SU-DHL-6 (cell line): ENCODE data around the gene SGCG.
"Not testable (repeated sequence)": the region's sequence is repeated elsewhere in the genome, so short reads cannot be mapped to it uniquely, and the experiment has no call there.

Source experiments
- H2AFZ ChIP-seq: fragments of 200-600 bp; sonication (generic); 2 replicates; pipeline ENCODE4 v1.6.1; 2014; ENCODE audit warnings: low read depth, mild to moderate bottlenecking, moderate library complexity, mixed read lengths, antibody characterized with exemption, low read length; ENCODE audit not compliant: severe bottlenecking
- H3F3A ChIP-seq: fragments of 200-600 bp; shearing (Covaris generic); 2 replicates; pipeline ENCODE4 v1.6.0; 2016; ENCODE audit warnings: antibody characterized with exemption, mild to moderate bottlenecking; ENCODE audit not compliant: insufficient read depth
- H3K27ac ChIP-seq: fragments of 200-600 bp; sonication (generic); 2 replicates; pipeline ENCODE4 v1.5.1; 2016; ENCODE audit warnings: low read depth, mild to moderate bottlenecking, low read length, moderate library complexity, mixed read lengths
- H3K27me3 ChIP-seq: fragments of 200-600 bp; sonication (generic), shearing (Covaris generic); 2 replicates; pipeline ENCODE4 v1.6.0; 2014; ENCODE audit warnings: mild to moderate bottlenecking, low read length
- H3K36me3 ChIP-seq: fragments of 200-600 bp; sonication (generic); 2 replicates; pipeline ENCODE4 v1.6.1; 2014; ENCODE audit warnings: mild to moderate bottlenecking, low read length, mixed read lengths
- H3K4me2 ChIP-seq: fragments of 300-600, 200-600 bp; shearing (Covaris generic), sonication (generic); 2 replicates; pipeline ENCODE4 v1.6.0; 2014; ENCODE audit warnings: low read length, low read depth, mild to moderate bottlenecking; ENCODE audit not compliant: poor library complexity, severe bottlenecking
- H3K4me3 ChIP-seq: fragments of 200-600 bp; sonication (generic); 2 replicates; pipeline ENCODE4 v1.5.1; 2014; ENCODE audit warnings: antibody characterized with exemption, low read length, mild to moderate bottlenecking, mixed read lengths; ENCODE audit not compliant: insufficient read depth, poor library complexity, severe bottlenecking
- H3K79me2 ChIP-seq: fragments of 200-600 bp; sonication (generic); 2 replicates; pipeline ENCODE4 v1.6.1; 2014; ENCODE audit warnings: mild to moderate bottlenecking, low read length, moderate library complexity; ENCODE audit not compliant: insufficient read depth
- H3K9ac ChIP-seq: fragments of 200-600 bp; sonication (generic); 2 replicates; pipeline ENCODE4 v1.7.0; 2014; ENCODE audit warnings: mild to moderate bottlenecking, low read length
- H3K9me2 ChIP-seq: fragments of 200-600 bp; sonication (generic); replicated peaks from 2 replicates; pipeline ENCODE4 v1.6.1; 2014; ENCODE audit warnings: low read length; ENCODE audit not compliant: insufficient read depth
- H3K9me3 ChIP-seq: fragments of 200-600 bp; sonication (generic); 2 replicates; pipeline ENCODE4 v1.6.1; 2014; ENCODE audit warnings: low read length, mixed read lengths; ENCODE audit not compliant: insufficient read depth
- H4K20me1 ChIP-seq: fragments of 200-600 bp; sonication (generic); 2 replicates; pipeline ENCODE4 v1.6.1; 2014; ENCODE audit warnings: low read depth, mild to moderate bottlenecking, antibody characterized with exemption, low read length, moderate library complexity, mixed read lengths
- CTCF ChIP-seq: fragments of 200-600 bp; sonication (generic); IDR thresholded peaks from one replicate; pipeline ENCODE4 v1.5.1; 2017; ENCODE audit warnings: antibody characterized with exemption, mild to moderate bottlenecking, low read length, moderate library complexity; ENCODE audit not compliant: insufficient read depth, poor library complexity, severe bottlenecking
- EZH2phosphoT487 ChIP-seq: fragments of 200-600 bp; sonication (generic), shearing (Covaris generic); conservative IDR thresholded peaks from 2 replicates; pipeline ENCODE4 v1.6.1; 2018; ENCODE audit warnings: mild to moderate bottlenecking, antibody characterized with exemption, low read length, moderate library complexity, mixed read lengths

SGCG gene

GRCh38 chr13:23289917-23290357 lies 109.2 kb downstream of the SGCG start:
- no peak for TF ChIP-seq CTCF
- TF ChIP-seq EZH2phosphoT487 = no peak
- Histone ChIP-seq H2AFZ (no peak overlapping the region), H3K4me3 (no peak overlapping the region), H4K20me1 (no peaks in the 10 kb centered on the region), H3K4me2 (no peak overlapping the region), H3K27me3 (peaks cover 3% of the 10 kb centered on the region; the same call in 1 of the 2 replicates), H3K36me3 (no peaks in the 10 kb centered on the region), H3K79me2 (no peaks in the 10 kb centered on the region), H3K9ac (no peak overlapping the region), H3F3A (no peaks in the 10 kb centered on the region), H3K27ac (no peak overlapping the region), H3K9me3 (no peaks in the 10 kb centered on the region), H3K9me2 (no peaks in the 10 kb centered on the region)

- Histone ChIP-seq H2AFZ (no peak overlapping the region), H3K4me2 (no peak overlapping the region), H3K9me2 (no peaks in the 10 kb centered on the region), H3K9me3 (no peaks in the 10 kb centered on the region), H3K27ac (no peak overlapping the region), H3K36me3 (no peaks in the 10 kb centered on the region), H3K27me3 (peaks cover 3% of the 10 kb centered on the region; the same call in 1 of the 2 replicates), H3K79me2 (no peaks in the 10 kb centered on the region), H3K4me3 (no peak overlapping the region), H3K9ac (no peak overlapping the region), H3F3A (no peaks in the 10 kb centered on the region), H4K20me1 (no peaks in the 10 kb centered on the region)
- TF ChIP-seq EZH2phosphoT487 = no peak
- TF ChIP-seq CTCF = no peak
These were observed 111.8 kb downstream of the SGCG start for GRCh38 chr13:23292586-23292985.

GRCh38 chr13:23314837-23315236 lies 134.1 kb downstream of the SGCG start:
- H3K27ac ChIP-seq, H3K79me2 ChIP-seq, H3F3A ChIP-seq, H3K9me3 ChIP-seq, H3K9ac ChIP-seq, H3K36me3 ChIP-seq, H3K4me3 ChIP-seq, H3K4me2 ChIP-seq, H3K27me3 ChIP-seq, H2AFZ ChIP-seq, H4K20me1 ChIP-seq, H3K9me2 ChIP-seq: not testable (repeated sequence)

- H3K27ac ChIP-seq = no peak overlapping the region
- H3K36me3 ChIP-seq = no peaks in the 10 kb centered on the region
- H3K9ac ChIP-seq = no peak overlapping the region
- no peak overlapping the region for H3K4me2 ChIP-seq
- no peaks in the 10 kb centered on the region for H3K9me2 ChIP-seq
- H4K20me1 ChIP-seq = no peaks in the 10 kb centered on the region
- no peaks in the 10 kb centered on the region for H3K9me3 ChIP-seq
- H3K27me3 ChIP-seq = no peaks in the 10 kb centered on the region
- TF ChIP-seq CTCF (no peak), EZH2phosphoT487 (no peak)
- no peak overlapping the region for H3K4me3 ChIP-seq
- H2AFZ ChIP-seq = no peak overlapping the region
- H3K79me2 ChIP-seq = no peaks in the 10 kb centered on the region
- H3F3A ChIP-seq = no peaks in the 10 kb centered on the region
These were observed 139.1 kb downstream of the SGCG start for GRCh38 chr13:23319883-23320224.
